ENCODE results near the gene CSNK1A1.

DNA sequence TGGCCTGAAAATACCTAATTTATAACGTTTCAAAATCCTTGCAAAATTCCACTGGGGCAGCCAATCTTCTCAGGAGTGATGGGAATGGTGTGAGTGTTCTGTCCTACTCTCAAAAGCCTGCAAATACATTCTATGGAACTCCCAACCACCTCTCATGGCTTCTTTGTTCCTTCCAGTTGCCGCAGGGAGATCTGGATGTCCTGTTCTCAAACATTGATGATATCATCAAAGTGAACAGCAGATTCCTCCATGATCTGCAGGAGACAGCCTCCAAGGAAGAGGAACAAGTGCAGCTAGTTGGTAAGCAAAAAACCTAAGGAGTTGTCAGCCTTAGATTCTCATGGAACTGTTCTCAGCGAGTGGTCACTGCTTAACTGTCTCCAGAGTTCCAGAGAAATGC, 49.7 kb upstream of the CSNK1A1 start:
- TF ChIP-seq CTCF (IDR thresholded peaks at IDR 0.05), result no peak
- TF ChIP-seq SIN3A (IDR thresholded peaks at IDR 0.05; ENCODE audit: borderline replicate concordance, insufficient read depth, low read depth, low read length), result no peak
- TF ChIP-seq POLR2AphosphoS5 (IDR thresholded peaks at IDR 0.05; ENCODE audit: low read depth, low read length), result no peak

Measured in Panc1 (cell line).